ENCODE measurements around the gene SCAMP1. TPM values are rescaled to one million over a fixed set of nuclear protein-coding genes. Genes with fewer than 3 reads are reported as not detected.

Gene SCAMP1
- total and polyA plus RNA-seq, 2 of the 13 experiments (the other 11 are each of a cell fraction or from before 2014, with no cell fraction given), result 18.2 to 33.7 TPM

- 0 out of 2 replicates have a peak, but pooled peaks have one; percentile 59 for TF ChIP-seq ZNF816 (CRISPR knock-in tag; IDR thresholded peaks at IDR 0.05; ENCODE audit: borderline replicate concordance)
- TF ChIP-seq ARID3A (IDR thresholded peaks at IDR 0.05; ENCODE audit: low read depth, low read length), result no peak
- TF ChIP-seq SPEN (CRISPR knock-in tag; IDR thresholded peaks at IDR 0.05; ENCODE audit: low read depth), result peak; percentile 69
- TF ChIP-seq PHF20 (CRISPR knock-in tag; IDR thresholded peaks at IDR 0.05), result no peak
- no peak for TF ChIP-seq YEATS2 (CRISPR knock-in tag; IDR thresholded peaks at IDR 0.05; ENCODE audit: borderline replicate concordance)
- TF ChIP-seq SRSF4 (IDR thresholded peaks at IDR 0.05; ENCODE audit: low read depth, low read length, poor library complexity, severe bottlenecking), result no peak
- TF ChIP-seq TFDP2 (CRISPR knock-in tag; IDR thresholded peaks at IDR 0.05), result peak; percentile 26; the same call in 1 of the 2 replicates
- TF ChIP-seq ZNF407 (CRISPR knock-in tag; IDR thresholded peaks at IDR 0.05; ENCODE audit: not compliant biosample characterization), result no peak
- no peak for TF ChIP-seq CENPBD1 (CRISPR knock-in tag; IDR thresholded peaks at IDR 0.05; ENCODE audit: borderline replicate concordance, low read depth)
- no peak for TF ChIP-seq ZNF7 (CRISPR knock-in tag; IDR thresholded peaks at IDR 0.05)
- TF ChIP-seq DMTF1 (CRISPR knock-in tag; IDR thresholded peaks at IDR 0.05), result no peak
- no peak for TF ChIP-seq ZNF547 (CRISPR knock-in tag; IDR thresholded peaks at IDR 0.05)
- TF ChIP-seq ZNF776 (CRISPR knock-in tag; IDR thresholded peaks at IDR 0.05), result no peak
- no peak; the same call in 1 of the 2 replicates for TF ChIP-seq ZFP36L1 (CRISPR knock-in tag; IDR thresholded peaks at IDR 0.05)
Observed at GRCh38 chr5:78518365-78519197, 158.2 kb downstream of the SCAMP1 start (continued).

All from HepG2 (cell line).